Activated T-cell treated with anti-CD3 and anti-CD28 coated beads for 1 hour (primary cell): ENCODE data around the gene CACNA1C.

ENCODE experiments used
- DNase-seq: peaks from one replicate; pipeline ENCODE4 v3.0.0-alpha.2; 2020; ENCODE audit warnings: low read depth

Gene CACNA1C

DNA sequence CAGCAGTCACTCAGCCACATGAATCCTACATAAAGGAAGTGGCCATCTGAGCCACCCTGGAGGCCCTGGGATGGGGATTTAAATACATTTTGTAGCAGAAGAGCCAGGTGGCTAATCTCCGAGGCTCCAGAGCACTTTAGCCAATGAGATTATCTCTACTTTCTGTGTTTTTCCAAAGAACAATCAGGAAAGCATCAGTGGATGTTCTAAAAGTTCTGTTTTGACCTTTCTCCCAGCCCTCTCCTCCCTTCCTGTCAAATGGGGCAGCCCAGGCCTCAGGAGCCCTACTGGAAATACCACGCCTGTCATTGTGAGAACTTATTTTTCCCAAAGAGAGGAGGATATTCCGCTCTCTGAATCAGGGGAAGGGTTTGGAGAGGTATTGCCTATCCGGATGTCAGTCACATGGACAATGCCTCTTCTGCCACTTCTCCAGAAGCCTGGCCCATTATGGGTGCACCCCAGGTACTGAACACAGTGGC, 405.2 kb downstream of the CACNA1C start:
- no peak for DNase-seq

DNA sequence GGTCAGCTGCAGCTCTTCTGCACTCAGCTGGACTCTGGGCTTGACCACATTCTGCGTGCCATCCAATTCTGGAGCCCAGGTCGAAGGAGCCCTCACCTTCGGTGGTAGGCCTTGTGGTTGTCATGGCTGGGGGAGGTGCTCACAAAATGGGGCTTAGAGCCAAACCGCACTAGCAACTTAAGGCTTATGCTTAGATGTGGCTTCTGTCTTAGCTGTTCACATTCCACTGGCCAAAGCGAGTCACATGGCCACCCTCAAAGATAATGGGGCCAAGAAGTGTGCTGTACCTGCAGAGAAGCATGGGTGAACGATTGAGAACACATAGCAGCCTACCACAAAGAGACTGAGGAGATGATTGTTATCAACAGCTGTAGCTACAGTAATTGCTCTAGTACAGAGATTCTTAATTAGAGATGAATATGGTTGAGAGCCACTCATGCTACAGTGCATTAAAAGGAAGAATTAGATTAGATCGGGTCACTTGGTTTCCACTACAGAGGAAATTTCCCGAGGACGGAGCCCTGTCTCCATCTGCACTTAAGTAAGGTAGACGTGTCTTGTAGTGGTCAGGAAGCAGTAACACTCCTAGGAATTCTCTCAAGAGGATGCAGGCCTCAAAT, 407.4 kb downstream of the CACNA1C start:
- no peak for DNase-seq

DNA sequence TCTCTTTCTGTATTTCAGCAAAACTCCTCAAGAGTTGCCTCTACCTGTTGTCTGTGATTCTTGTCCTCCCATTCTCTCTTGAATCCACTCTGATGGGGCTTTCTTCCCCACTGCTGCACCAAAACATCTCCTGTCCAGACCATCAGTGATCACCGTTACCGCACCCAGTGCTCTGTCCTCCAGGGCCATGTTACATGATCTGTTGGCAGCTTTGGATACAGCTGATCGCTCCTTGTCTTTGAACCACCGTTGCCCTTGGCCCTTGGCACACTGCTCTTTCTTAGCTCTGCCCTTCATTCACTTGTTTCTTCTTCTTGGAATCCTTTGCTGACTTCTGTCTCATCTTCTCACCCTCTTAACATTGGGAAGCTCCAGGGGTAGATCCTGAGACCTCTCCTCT, 408.3 kb downstream of the CACNA1C start:
- no peak for DNase-seq

DNA sequence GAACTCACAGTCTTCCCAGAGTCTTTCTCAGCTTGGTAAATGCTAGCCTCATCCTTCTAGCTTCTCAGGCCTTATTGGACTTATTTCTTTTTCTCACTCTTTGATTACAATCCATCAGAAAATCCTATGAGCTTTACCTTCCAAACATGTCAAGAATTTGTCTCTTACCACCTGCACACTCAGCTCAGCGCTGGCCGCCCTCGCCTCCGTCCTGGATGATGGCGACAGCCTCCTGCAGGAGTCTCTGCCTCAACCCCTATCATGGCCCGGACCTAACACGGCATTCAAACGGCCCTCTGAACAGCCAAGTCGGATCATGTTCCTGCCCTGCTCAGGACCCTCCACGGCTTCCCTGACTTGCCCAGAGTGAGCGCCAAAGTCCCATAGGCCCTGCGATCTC, 408.9 kb downstream of the CACNA1C start:
- no peak for DNase-seq

DNA sequence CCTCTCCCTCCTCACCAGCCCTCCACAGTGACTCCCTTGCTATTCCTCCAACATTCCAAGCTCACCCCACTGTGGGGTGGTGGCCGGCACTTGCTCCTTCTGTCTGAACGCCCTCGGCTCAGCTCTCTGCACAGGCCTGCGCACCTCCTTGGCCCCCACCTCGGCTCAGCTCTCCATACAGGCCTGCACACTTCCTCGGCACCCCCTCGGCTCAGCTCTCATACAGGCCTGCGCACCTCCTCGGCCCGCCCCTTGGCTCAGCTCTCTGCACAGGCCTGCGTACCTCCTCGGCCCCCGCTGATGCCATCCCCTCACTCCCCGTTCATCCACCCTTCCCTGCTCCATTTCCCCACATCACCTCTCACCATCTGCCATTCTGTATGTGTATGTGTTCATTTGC, 409.3 kb downstream of the CACNA1C start:
- no peak for DNase-seq

DNA sequence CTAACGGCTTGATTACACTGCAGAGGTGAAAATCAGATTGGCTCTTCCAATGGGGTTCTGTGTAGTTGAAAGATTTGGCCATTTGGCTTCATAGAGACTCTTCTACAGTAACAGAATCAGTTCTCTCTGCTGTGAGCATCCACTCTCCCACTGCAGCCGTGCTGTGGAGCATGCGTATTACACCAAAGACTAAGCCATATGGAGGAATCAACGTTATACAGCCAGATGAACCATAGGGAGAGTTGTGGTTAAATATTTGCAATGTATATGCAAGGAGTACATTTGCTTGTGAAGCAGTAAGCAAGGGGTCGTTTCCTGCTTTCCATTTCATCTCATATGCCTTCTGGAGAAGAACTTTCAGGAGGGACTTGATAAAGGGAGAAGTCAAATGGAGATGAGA, 410.9 kb downstream of the CACNA1C start:
- DNase-seq: no peak

DNA sequence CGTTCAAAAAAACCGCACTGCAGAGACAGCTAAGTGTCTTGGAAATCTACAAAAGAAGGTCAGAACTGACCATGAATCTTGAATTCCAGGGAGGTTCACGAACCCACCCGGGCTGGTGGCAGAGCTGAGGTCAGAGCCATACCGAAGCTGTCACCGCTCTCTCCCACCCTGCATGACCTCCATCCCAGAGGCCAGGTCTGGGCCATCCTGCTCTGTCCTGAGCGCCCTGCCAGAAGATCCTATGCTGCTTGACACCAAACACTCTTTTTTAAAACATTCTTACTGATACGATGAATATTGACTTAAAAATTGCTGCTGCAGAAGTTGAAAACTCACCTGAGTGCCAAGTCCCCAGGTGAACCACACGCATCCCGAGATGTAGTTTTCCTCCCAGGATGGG, 412.9 kb downstream of the CACNA1C start:
- no peak for DNase-seq

DNA sequence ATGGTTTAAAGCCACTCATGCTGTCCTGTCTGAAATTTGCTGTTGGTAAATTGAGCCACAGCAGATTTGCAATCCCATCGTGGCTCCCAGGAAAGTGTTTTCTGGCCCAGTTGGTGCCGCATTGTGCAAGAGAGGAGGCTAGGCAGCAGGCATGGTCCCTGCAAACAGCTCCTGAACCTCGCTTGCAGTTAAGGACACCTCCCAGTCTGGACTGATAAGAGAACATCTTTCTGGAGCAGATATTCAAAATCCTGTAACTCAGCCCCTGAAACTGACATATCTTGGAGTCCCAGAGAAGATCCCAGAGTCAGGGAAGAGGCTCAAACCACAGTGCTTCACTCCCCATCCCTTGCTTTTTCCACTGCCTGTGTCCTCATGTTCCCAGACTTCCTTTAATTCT, 413.4 kb downstream of the CACNA1C start:
- DNase-seq: no peak

DNA sequence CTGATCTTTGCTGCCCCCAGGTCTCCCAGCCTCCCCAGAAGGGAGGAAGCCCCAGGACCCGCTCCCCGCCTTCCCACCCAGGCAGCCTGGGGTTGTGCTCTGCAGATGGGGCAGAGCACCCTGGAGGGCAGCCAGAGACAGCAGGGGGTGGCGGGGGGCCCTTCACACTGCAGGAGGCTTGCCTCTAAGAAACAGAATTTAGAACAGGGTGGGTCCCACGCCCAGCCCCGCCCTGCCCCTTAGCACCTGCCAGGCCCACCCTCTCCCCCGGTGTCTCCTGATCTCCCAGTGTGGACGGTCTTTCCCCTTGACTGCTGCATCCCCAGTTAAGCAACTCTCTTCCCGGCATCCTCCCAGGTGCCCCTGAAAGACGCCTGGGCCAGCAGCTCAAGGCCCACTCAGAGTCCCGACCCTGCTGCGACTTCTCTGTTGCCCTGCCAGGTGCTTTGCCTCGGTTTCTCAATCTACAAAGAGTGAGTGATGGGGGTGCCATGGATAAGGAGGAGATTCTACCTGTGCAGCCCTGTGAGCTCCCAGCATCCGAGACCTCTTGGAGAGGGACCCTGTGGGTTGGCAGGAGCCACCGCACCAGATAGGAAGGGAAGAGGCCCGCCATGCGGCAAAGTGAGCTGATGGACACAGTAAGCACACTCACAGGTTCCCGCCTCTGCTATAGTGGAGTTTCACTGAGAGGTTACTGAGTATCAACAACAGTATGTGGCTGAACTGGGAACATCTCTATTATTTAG, 414.8 kb downstream of the CACNA1C start:
- DNase-seq: no peak

DNA sequence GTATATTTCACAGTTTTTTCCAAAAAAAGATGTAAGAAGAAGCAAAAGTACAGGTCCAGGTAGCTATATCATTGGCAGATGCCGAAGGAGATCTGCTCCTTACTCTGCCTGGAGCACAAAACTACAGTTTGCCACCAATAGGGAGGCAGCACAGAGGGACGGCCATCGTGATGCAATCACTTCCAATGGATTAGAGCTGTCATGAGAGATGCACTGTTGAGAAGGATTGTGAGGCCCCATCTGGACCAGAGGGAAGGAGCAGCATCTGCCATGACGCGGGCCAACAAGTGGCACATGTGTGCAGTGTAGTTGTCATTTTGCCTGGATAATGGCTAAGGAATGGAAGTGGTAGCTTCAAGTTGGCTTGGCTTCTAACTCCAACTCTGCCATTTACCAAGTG, 423.2 kb downstream of the CACNA1C start:
- no peak for DNase-seq

DNA sequence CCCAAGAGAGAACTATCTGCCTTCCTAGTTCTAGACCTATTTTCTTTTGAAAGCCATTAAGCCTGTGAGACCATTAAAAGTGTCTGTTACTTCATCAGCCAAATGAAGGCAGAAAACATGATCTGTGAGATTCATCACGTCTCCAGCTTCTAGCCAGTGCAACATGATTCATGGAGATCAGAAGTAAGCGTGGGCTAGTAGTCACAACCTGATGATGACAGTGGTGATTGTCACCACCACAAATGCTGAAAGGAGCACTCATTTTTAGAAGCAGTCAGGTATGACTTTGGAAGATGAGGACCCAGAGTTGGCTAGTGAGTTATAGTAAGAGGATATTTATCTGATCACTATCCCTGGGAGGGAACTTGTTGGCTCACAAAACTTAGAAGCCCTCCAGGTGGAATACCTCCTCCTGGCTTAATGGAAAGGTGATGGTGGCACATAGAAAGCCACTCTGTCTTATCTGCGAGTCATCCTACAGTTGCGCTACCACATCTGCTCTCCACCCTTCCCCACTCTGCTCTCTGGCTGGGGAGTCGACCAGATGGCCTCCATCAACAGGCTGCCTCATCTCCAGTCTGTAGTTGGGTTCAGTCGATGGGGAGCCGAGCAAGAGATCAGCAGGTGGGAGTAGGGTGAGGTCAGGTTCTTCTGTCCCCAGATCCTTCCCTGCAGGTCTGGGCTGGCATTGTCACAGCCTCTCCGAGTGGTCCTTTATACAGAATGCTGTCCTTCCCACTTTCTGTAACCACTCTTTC, 424.4 kb downstream of the CACNA1C start:
- DNase-seq: no peak

DNA sequence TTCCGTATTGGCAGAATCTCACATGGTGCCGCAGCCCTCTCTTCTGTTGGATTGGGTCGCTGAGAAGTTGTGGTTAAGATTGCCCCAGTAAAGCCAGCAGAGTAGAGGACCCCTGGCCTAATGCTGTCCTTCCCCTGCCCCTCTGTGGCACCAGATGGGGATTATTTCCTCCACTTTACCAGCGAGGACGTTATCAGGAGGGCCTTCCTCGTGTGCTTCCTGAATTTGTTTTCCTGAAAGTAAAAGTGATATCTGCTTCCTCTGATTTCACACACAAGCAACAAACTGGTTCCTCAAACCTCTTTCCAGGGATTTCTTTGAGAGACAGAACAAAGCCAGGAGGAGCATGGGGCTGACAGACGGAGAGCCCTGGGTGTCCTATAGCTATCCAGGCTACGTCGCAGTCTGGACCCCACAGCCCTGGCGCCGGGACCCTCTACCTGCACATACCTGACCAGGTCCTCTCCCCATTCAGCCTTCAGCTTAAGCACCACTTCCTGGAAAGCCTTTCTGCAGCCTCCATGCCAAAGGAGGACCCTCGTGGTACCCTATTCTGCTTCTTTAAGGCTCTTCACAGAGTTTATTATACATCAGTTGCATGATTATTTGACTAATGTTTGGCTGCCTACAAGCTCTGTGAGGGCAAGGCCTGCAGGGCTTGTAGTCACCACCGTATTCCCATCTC, 427.2 kb downstream of the CACNA1C start:
- DNase-seq: no peak

DNA sequence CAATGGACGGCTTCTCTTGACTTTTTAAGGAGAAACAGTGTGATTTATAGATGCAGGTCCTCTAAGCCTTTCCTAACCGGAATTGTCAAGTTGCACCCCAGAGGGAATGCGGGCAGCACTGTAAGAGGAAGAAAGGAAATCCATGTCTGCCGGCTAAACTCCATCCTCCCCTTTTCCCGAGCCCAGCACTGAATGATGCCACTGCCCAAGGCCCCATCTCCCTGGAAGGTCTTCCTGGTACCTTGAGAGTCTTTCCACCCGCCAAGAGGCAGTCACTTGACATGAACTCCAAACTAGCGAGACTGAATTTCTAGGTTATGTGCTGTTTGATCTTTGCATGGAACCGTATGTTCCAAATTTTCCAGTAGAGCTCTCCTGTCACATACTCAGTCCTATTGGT, 428.6 kb downstream of the CACNA1C start:
- no peak for DNase-seq

DNA sequence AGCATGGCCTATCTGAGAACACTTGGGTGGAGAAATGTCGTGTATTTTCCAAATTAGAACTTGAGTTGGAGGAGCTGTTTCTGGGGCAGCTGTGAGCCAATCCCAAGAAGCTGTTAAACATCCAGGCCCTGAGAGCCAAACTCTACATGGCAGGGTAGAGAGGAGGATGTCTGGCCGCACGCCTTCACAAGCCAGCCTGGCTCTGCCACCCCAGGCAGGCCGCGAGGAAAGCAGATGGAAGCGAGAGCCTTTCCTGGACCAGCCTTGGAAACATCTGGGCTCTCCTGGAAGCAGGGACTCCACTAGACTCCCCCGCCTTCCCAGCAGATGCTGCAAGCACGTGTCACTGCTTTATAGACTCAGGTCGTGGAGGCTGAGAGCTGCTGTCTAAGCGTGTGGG, 429.2 kb downstream of the CACNA1C start:
- no peak for DNase-seq

DNA sequence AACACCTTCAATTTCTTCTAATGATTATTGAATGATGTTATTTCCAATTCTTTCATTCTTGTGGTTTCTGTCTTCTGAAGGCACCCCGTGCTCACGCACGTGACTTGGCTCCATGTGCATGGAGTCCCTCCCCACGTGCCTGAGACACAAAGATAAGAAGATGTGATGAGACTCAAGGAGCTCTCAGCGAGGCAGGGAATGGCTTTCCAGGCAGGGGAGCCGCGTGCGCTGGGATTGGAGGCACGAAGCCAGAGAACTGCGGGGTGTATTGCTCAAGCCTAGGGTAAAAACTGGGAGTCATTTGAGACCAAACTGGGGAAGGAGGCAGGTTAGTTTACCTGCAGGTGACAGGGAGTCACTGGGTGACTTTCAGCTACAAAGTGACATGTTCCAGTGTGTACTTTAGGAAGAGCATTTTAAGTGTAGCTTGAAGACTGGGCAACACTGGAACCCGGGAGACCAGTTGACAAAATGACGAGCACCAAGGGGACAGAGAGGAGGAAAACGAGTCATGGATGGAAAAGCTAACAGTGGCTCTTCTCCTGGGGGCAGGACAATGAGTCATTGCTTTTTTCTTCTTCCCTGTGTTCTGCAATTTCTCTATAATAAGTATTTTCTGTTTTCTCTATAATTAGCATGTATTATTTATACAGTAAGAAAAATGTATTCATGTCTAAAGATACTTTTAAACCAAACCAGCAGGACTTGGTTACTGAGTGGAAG, 430.3 kb downstream of the CACNA1C start:
- DNase-seq: no peak

DNA sequence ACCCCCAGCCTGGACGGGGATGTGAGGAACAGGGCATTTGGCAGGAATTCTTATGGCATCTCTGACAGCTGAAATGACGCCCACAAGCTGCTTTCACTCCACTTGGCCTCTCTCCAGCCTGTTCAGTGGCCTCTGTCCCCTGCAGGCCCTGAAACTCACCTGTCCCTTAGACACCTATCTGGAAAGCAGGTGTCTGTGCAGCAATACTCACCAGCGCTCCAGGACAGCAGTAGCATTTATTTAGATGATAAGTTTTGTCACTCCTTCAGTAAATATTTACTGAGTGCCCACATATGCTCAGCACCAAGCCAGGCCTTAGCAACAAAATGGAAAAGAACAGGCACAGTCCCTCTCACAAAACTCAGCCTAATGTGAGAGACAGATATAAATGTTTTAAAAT, 430.9 kb downstream of the CACNA1C start:
- DNase-seq: no peak

DNA sequence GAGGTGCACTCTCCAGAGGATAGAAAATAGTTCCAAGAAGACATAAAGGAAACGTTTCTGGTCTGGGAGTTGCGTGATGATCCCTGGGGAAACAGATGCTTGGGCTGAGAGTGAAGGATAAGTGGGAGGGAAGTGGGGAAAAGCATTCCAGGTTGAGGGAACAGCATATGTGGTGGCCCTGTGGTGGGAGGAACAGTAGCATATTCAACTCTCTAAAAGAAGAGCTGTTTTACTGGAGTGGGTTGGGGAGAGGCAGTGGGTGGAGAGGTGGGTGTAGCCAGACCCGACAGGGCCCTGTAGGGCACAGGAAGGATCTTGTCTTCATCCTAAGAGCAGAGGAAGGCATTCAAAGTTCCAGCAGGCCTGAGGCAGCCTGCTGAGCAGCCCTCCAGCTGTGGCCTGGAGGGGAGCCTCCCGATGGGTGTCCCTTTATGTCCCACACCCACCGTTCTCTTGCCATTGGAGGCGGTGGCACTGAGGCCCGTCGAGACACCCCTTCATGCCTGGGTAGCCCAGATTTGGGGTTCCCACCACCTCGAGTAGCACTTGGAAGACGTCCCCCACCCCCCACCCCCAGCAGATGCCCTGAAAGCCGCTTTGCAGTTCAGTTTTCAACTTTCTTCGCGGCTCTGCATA, 431.5 kb downstream of the CACNA1C start:
- no peak for DNase-seq

DNA sequence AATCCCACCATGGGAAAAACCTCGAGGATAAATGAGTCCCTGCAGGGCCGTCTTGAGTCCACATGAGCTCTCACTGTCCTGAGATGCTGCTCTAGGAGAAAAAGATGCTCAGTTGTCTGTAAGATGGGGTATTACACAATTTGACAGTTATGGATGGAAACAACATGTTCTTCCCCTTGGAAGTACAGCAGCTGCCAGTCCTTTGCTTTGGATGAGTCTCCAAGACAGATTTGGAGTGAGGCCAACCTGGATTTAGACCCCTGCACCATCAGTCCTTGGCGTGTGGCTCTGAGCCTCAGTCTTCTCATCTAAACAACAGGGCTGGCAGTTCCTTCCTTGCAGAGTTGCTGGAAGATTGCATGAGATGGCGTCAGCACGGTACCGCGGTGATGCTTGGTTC, 432.9 kb downstream of the CACNA1C start:
- no peak for DNase-seq

DNA sequence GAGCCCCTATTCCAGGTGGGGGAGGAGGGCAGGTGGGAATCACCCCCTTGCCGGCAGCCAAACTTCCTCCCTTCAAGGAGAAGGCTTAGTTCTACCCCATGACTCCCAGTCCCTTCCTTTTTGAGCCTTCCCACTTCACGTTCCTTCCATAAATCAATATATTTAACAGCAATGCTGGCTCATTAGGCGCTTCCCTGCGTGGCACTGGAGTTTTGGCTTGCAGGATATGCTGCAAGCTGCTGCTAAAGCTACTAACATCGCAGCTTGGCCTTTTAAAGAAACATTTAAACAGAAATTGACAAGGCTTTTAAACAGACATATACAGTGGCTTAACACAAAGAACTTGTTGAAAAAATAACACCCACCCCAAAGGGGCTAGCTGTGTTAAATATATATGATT, 434.0 kb downstream of the CACNA1C start:
- no peak for DNase-seq

DNA sequence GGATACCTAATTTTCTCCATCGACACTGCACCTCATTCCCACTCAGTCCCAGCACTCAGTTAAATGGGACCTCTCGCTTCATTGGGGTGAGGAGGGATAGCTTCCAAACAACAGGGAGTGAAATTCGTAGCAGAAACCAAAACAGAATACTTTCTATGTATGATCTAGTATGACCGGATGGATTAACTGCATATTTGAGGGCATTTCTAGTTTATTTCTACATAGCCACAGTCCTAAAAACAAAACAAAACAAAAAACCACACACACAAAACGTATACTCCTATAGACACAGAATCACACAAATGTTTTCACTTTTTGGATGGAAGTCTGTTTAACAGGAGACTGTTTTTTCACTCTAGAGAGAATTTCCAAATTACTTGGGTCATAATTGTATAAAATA, 434.5 kb downstream of the CACNA1C start:
- no peak for DNase-seq

DNA sequence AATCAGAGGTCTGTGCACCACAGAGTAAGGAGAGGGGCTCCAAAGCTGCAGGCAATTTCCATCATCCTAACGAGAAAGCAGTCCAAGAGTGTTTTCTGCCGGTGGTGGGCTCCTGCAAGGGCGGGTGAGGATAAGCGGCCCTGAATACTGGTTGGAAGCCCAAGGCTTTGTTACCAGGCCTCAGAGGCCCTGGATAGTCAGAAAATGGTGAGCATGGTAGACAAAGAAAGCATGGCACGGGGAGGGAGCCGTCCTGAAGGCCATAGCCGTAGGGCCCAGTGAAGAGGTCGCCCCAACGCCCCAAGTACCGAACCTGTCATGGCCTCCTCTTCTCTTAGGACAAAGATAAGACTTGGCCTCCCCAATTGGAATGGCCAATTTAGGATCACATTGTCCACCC, 435.3 kb downstream of the CACNA1C start:
- no peak for DNase-seq
